Measurements from ENCODE around the gene RNF8.

RNF8 gene

GRCh38 chr6:37362101-37362828, 8.5 kb downstream of the RNF8 start:
- peak; percentile 94 for FAIRE-seq
- DNase-seq (ENCODE audit: insufficient read length, low spot score): no peak
- no peak for TF ChIP-seq CTCF (IDR thresholded peaks at IDR 0.05; ENCODE audit: insufficient read depth, missing control alignments)

- peak; percentile 51 for TF ChIP-seq CTCF (IDR thresholded peaks at IDR 0.05; ENCODE audit: insufficient read depth, missing control alignments)
- FAIRE-seq (no peak), DNase-seq (ENCODE audit: insufficient read length, low spot score) (no peak)
These were observed 12.0 kb downstream of the RNF8 start for GRCh38 chr6:37365791-37366190.

GRCh38 chr6:37366910-37367309, 13.1 kb downstream of the RNF8 start:
- FAIRE-seq (no peak), DNase-seq (ENCODE audit: insufficient read length, low spot score) (no peak)
- no peak for TF ChIP-seq CTCF (IDR thresholded peaks at IDR 0.05; ENCODE audit: insufficient read depth, missing control alignments)

GRCh38 chr6:37368961-37369320, 15.2 kb downstream of the RNF8 start:
- no peak for TF ChIP-seq CTCF (IDR thresholded peaks at IDR 0.05; ENCODE audit: insufficient read depth, missing control alignments)
- no peak for DNase-seq (ENCODE audit: insufficient read length, low spot score)
- FAIRE-seq: no peak

GRCh38 chr6:37369321-37370201, 15.8 kb downstream of the RNF8 start:
- DNase-seq (ENCODE audit: insufficient read length, low spot score): no peak
- no peak for TF ChIP-seq CTCF (IDR thresholded peaks at IDR 0.05; ENCODE audit: insufficient read depth, missing control alignments)
- no peak for FAIRE-seq

GRCh38 chr6:37371154-37372083, 17.6 kb downstream of the RNF8 start:
- DNase-seq (ENCODE audit: insufficient read length, low spot score): no peak

More at GRCh38 chr6:37371154-37372083, 17.6 kb downstream of the RNF8 start:
- FAIRE-seq: no peak
- TF ChIP-seq CTCF (IDR thresholded peaks at IDR 0.05; ENCODE audit: insufficient read depth, missing control alignments): no peak
